SU-DHL-6 (cell line): ENCODE results near the gene SRXN1.

ENCODE experiments used
- CTCF ChIP-seq: fragments of 200-600 bp; sonication (generic); IDR thresholded peaks from one replicate; pipeline ENCODE4 v1.5.1; 2017; ENCODE audit warnings: antibody characterized with exemption, mild to moderate bottlenecking, low read length, moderate library complexity; ENCODE audit not compliant: insufficient read depth, poor library complexity, severe bottlenecking
- EZH2phosphoT487 ChIP-seq: fragments of 200-600 bp; sonication (generic), shearing (Covaris generic); conservative IDR thresholded peaks from 2 replicates; pipeline ENCODE4 v1.6.1; 2018; ENCODE audit warnings: mild to moderate bottlenecking, antibody characterized with exemption, low read length, moderate library complexity, mixed read lengths

GRCh38 chr20:607476-607875, 45.5 kb downstream of the SRXN1 start:
- TF ChIP-seq EZH2phosphoT487 (no peak), CTCF (no peak)
